Gastroesophageal sphincter (tissue), 4 donors: ENCODE measurements around the gene KRTAP5-8. TPM values are rescaled to one million over a fixed set of nuclear protein-coding genes. Genes with fewer than 3 reads are reported as not detected.
"Not testable (repeated sequence)": the region's sequence is repeated elsewhere in the genome, so short reads cannot be mapped to it uniquely, and the experiment has no call there.

Experiments
- ATAC-seq: fragments of 150-250 bp; one replicate; pipeline ENCODE4 v1.9.1; 2016; ENCODE audit warnings: mild to moderate bottlenecking, moderate library complexity
- H3K27ac ChIP-seq, 4 donors: fragments of 200-600 bp; sonication (generic) in 3 of 4; 1 replicate in 3 of 4; 2 replicates in 1 of 4; pipeline ENCODE4 v1.5.1; 2016 to 2019
- H3K27me3 ChIP-seq: fragments of 200-600 bp; sonication (generic); one replicate; pipeline ENCODE4 v1.5.1; 2019
- H3K36me3 ChIP-seq, 2 donors: fragments of 200-600 bp; sonication (generic); one replicate each; pipeline ENCODE4 v1.5.1; 2019; ENCODE audit warnings: control low read depth in 1 of 2
- H3K4me1 ChIP-seq, 3 donors: fragments of 200-600 bp; sonication (generic); 1 replicate in 2 of 3; 2 replicates in 1 of 3; pipeline ENCODE4 v1.5.1; 2016 to 2019; ENCODE audit warnings: control low read depth in 2 of 3
- H3K4me3 ChIP-seq, 2 donors: fragments of 200-600 bp; sonication (generic); one replicate each; pipeline ENCODE4 v1.5.1; 2019; ENCODE audit warnings: mild to moderate bottlenecking in 1 of 2, moderate library complexity in 1 of 2
- H3K9me3 ChIP-seq, 3 donors: fragments of 200-600 bp; sonication (generic); one replicate each; pipeline ENCODE4 v1.5.1; 2017 to 2019; ENCODE audit warnings: control low read depth in 2 of 3
- EP300 ChIP-seq: sonication (generic); formaldehyde crosslinking; IDR thresholded peaks from one replicate; pipeline ENCODE4 v1.6.1; 2017; ENCODE audit warnings: antibody characterized with exemption, mild to moderate bottlenecking
- POLR2A ChIP-seq, 2 donors: fragments of 450-650 bp; IDR thresholded peaks; one replicate each; pipeline ENCODE4 v1.6.1; 2017; ENCODE audit warnings: antibody characterized with exemption in 2 of 2, mild to moderate bottlenecking in 2 of 2, moderate library complexity in 1 of 2
- POLR2AphosphoS5 ChIP-seq: sonication (generic); formaldehyde crosslinking; IDR thresholded peaks from one replicate; pipeline ENCODE4 v1.6.1; 2017; ENCODE audit warnings: antibody characterized with exemption
- WGBS, 2 donors: methylation state at CpG; one replicate each; pipeline ENCODE4 v1.1.5; 2018; ENCODE audit warnings: low coverage in 1 of 2; 5-methylcytosine and 5-hydroxymethylcytosine counted together
- total RNA-seq, 4 donors: library from RNA; depleted of rRNA; stranded (reverse); fragments of >200 nt; gene quantifications; one replicate each; pipeline ENCODE4 v1.1.0, GENCODE V29; 2016
- TF ChIP-seq, protein P1 (sequence below), 4 experiments: fragments of 200-600 bp in 2 of 4; fragments of 450-650 bp in 2 of 4; sonication (generic) in 1 of 4; IDR thresholded peaks; one replicate each; pipeline ENCODE4 v1.5.1; 2017 to 2019; ENCODE audit warnings: antibody characterized with exemption in 4 of 4, mild to moderate bottlenecking in 2 of 4, moderate library complexity in 2 of 4

KRTAP5-8 gene
- total RNA-seq, 4 donors from 2014 or later, result 0.27 TPM; not detected in 3

DNA sequence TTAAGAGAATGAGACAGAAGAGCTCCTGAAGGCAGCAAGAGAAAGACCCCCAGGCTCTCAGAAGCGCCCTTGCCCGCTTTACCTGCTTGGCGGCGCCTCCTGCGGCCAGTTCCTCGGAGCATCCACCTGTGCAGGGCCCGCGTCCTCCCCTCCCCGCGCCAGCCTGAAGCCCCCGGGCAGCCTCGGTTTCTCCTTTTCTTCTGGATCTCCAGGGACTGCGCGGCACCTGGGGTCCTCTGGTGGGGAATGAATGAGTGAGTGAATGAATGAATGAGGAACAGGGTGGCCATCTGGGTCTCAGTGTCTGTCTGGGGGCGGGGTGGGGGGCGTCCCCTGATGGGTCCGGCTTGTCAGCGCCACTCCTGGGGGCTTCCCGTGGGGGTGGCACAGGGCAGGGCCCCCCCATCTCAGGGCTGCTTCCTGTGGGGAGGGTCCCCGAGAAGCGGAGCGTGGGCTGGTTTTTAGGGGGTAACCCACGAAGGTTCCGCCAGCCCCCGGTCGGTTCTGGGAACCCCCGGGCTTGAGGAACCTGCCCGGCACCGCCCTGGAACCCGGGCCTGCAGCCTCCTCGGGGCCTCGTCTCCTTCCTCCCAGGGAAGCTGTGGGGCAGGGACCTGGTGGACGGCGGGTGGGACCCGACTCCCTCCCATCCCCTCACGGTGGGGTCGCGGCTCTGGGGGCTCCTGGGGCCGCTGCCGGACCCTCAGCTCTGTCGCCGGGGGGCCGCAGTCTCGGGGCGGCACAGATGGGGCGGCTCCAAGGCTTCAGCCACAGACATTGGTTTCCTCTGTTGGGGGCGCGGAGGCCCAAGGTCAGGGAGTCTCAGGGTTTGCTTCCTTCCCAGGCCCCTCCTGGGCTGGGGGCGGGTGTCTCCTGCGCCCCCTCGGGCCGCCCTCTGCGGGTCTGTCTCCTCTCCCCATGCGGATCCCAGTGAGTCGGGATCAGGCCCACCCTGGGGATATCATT lies 19.0 kb upstream of the KRTAP5-8 start:
- Histone ChIP-seq H3K9me3 (no peaks in the 10 kb centered on the region), H3K27ac (no peak overlapping the region), H3K4me3 (no peak overlapping the region), H3K27me3 (no peaks in the 10 kb centered on the region), H3K36me3 (no peaks in the 10 kb centered on the region), H3K4me1 (no peaks in the 10 kb centered on the region)
- 90% methylated on average over 2 to 12 of the region's 55 CpGs for WGBS, 2 donors
- ATAC-seq, result no peak
- TF ChIP-seq POLR2AphosphoS5, result no peak
- TF ChIP-seq EP300, result no peak
- no peak for TF ChIP-seq POLR2A (IDR thresholded peaks at IDR 0.05)
- TF ChIP-seq, protein P1, sequence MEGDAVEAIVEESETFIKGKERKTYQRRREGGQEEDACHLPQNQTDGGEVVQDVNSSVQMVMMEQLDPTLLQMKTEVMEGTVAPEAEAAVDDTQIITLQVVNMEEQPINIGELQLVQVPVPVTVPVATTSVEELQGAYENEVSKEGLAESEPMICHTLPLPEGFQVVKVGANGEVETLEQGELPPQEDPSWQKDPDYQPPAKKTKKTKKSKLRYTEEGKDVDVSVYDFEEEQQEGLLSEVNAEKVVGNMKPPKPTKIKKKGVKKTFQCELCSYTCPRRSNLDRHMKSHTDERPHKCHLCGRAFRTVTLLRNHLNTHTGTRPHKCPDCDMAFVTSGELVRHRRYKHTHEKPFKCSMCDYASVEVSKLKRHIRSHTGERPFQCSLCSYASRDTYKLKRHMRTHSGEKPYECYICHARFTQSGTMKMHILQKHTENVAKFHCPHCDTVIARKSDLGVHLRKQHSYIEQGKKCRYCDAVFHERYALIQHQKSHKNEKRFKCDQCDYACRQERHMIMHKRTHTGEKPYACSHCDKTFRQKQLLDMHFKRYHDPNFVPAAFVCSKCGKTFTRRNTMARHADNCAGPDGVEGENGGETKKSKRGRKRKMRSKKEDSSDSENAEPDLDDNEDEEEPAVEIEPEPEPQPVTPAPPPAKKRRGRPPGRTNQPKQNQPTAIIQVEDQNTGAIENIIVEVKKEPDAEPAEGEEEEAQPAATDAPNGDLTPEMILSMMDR (IDR thresholded peaks at IDR 0.05), result no peak

DNA sequence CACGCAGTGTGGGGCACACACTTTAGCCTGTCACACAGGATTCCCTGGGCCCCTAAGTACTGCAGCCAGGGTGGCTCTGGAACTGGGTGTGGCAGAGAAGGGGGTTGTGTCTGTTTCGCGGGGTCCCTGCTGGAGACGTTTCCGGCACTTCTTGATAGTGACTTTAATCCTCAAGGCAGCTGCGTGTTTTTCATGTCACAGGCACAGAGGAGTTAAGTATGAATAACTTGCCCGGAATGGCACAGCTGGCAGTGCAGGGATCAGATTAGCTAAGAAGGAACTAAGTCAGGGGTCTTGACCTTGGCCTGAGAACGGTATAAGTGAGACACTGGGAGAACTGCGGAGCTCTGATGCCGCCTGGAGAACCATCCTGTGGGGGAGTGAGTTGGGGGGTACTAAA lies 18.3 kb upstream of the KRTAP5-8 start:
- H3K4me1 ChIP-seq, result no peaks in the 10 kb centered on the region
- TF ChIP-seq, protein P1 (IDR thresholded peaks at IDR 0.05), result no peak
- no peak for TF ChIP-seq POLR2AphosphoS5
- TF ChIP-seq EP300, result no peak
- no peak for TF ChIP-seq POLR2A (IDR thresholded peaks at IDR 0.05)
- H3K27me3 ChIP-seq, result no peaks in the 10 kb centered on the region
- WGBS, 2 donors, result 32 to 100% methylated on average over 2 to 3 of the region's 10 CpGs
- no peak overlapping the region for H3K27ac ChIP-seq
- ATAC-seq, result no peak
- H3K4me3 ChIP-seq, result no peak overlapping the region
- no peaks in the 10 kb centered on the region for H3K36me3 ChIP-seq
- no peaks in the 10 kb centered on the region for H3K9me3 ChIP-seq

DNA sequence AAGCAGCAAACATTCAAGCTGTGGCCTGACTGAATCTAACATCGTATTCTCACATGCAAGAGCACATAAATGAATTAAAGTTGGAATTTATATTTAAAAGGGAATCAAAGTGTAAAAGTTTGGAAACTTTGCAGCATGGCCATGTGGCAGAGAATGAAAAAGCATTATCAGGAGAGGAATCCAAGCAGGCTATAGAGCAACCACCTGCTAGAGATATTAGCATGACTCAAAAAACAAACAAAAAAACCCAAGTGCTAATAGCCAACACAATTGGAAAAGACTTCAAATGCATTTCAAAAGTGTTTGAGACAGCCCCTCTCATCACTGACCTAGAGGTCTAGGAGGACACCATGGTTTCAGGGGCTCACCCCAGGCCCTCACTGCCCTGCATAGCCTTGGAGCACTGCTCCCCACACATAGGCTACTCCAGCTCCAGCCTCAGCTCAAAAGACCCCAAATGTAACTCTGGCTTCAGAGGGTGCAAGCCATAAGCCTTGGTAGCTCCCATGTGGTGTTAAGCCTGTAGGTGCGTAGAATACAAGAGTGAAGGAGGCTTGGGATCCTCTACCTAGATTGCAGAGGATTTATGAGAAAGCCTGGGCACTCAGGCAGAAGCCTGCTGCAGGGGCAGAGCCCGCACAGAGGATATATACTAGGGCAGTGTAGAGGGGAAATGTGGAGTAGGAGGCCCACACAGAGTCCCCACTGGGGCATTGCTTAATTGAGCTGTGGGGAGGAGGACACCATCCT lies 12.5 kb upstream of the KRTAP5-8 start:
- Histone ChIP-seq H3K4me1 (no peaks in the 10 kb centered on the region), H3K4me3 (no peak overlapping the region), H3K36me3 (no peaks in the 10 kb centered on the region), H3K9me3 (peaks cover 0 to 10% (median 0%) of the 10 kb centered on the region in 3 donors), H3K27me3 (peaks cover 6% of the 10 kb centered on the region), H3K27ac (no peak overlapping the region)
- WGBS, 2 donors, result 92 to 100% methylated on average over 1 of the region's 3 CpGs
- no peak for ATAC-seq
- TF ChIP-seq, protein P1 (IDR thresholded peaks at IDR 0.05), result no peak
- TF ChIP-seq POLR2AphosphoS5, result no peak
- TF ChIP-seq EP300, result no peak
- TF ChIP-seq POLR2A (IDR thresholded peaks at IDR 0.05), result no peak

- no peak overlapping the region for H3K27ac ChIP-seq
- no peak for ATAC-seq
- TF ChIP-seq POLR2AphosphoS5 (no peak), EP300 (no peak)
- TF ChIP-seq, protein P1 (IDR thresholded peaks at IDR 0.05), result no peak
- peaks cover 6% of the 10 kb centered on the region for H3K27me3 ChIP-seq
- no peaks in the 10 kb centered on the region for H3K4me1 ChIP-seq
- H3K9me3 ChIP-seq, result peaks cover 0 to 10% (median 0%) of the 10 kb centered on the region in 3 donors
- no peaks in the 10 kb centered on the region for H3K36me3 ChIP-seq
- 40 to 54% methylated on average over 1 of the region's 2 CpGs for WGBS, 2 donors
- H3K4me3 ChIP-seq, result no peak overlapping the region
These were observed 11.8 kb upstream of the KRTAP5-8 start for GRCh38 chr11:71525938-71526495.

DNA sequence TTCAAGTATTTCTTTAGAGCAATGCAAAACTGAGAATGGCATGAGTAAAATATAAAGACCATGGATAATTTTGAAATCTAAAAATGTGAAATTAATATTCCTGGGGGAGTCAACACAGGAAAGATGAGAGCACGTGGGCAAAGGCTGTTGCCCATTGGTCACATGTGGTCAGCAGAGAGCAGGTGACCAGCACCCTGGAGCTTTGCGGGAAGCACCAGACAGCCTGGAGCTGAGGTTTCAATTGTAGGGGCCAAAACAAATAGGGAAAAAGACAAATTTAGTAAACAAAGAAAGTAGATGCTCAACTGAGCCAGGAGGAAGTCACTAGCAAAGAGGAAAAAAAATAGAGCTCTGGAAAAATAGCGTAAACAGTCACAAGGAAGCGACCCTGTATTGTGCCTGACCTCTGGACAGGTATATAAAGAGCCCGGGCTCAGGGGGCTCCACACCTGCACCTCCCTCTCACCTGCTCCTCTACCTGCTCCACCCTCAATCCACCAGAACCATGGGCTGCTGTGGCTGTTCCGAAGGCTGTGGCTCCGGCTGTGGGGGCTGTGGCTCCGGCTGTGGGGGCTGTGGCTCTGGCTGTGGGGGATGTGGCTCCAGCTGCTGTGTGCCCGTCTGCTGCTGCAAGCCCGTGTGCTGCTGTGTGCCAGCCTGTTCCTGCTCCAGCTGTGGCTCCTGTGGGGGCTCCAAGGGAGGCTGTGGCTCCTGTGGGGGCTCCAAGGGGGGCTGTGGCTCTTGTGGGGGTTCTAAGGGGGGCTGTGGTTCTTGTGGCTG lies 10.8 kb upstream of the KRTAP5-8 start, which contains the start of gene KRTAP5-7:
Gene KRTAP5-7 (plus strand): TSS at position 472 of the 780 bp plus-strand sequence. CDS start 34 bp downstream, at position 506.
- H3K9me3 ChIP-seq, result peaks cover 0 to 10% (median 0%) of the 10 kb centered on the region in 3 donors
- H3K36me3 ChIP-seq, H3K27ac ChIP-seq, ATAC-seq, H3K27me3 ChIP-seq, H3K4me1 ChIP-seq, H3K4me3 ChIP-seq: not testable (repeated sequence)
- 60 to 71% methylated on average over 5 to 7 of the region's 10 CpGs for WGBS, 2 donors
